SW480 (cell line): ENCODE results near the gene VPS35L.

Experiments
- DNase-seq: peaks from one replicate; pipeline ENCODE4 v3.0.0-alpha.2; 2016; ENCODE audit warnings: low spot score

VPS35L gene

GRCh38 chr16:19691161-19691711 is 135.7 kb downstream of the VPS35L start:
- no peak for DNase-seq

GRCh38 chr16:19694989-19695388 is 139.5 kb downstream of the VPS35L start:
- no peak for DNase-seq

GRCh38 chr16:19696328-19696727 is 140.8 kb downstream of the VPS35L start:
- DNase-seq: peak; percentile 37

GRCh38 chr16:19696961-19697360 is 141.5 kb downstream of the VPS35L start:
- no peak for DNase-seq

GRCh38 chr16:19697756-19698318 is 142.3 kb downstream of the VPS35L start:
- DNase-seq: no peak

GRCh38 chr16:19698480-19699465 is 143.3 kb downstream of the VPS35L start:
- DNase-seq: no peak

- DNase-seq: no peak
Observed at GRCh38 chr16:19699472-19699871, 144.0 kb downstream of the VPS35L start.

GRCh38 chr16:19700319-19700781 is 144.8 kb downstream of the VPS35L start:
- no peak for DNase-seq

GRCh38 chr16:19701091-19701490 is 145.6 kb downstream of the VPS35L start:
- DNase-seq: no peak

GRCh38 chr16:19703172-19703889 is 147.8 kb downstream of the VPS35L start:
- DNase-seq: no peak

GRCh38 chr16:19704321-19705145 is 149.0 kb downstream of the VPS35L start:
- peak; percentile 27 for DNase-seq

- no peak for DNase-seq
Observed at GRCh38 chr16:19705146-19705501, 149.6 kb downstream of the VPS35L start.

- DNase-seq: no peak
Observed at GRCh38 chr16:19705843-19706242, 150.3 kb downstream of the VPS35L start.

GRCh38 chr16:19706846-19707245 is 151.3 kb downstream of the VPS35L start:
- no peak for DNase-seq

- DNase-seq: no peak
Observed at GRCh38 chr16:19707569-19708295, 152.2 kb downstream of the VPS35L start.

GRCh38 chr16:19708296-19709205 is 153.0 kb downstream of the VPS35L start:
- no peak for DNase-seq

GRCh38 chr16:19709381-19710136 is 154.1 kb downstream of the VPS35L start:
- DNase-seq: no peak

GRCh38 chr16:19710191-19710908 is 154.8 kb downstream of the VPS35L start:
- DNase-seq: no peak
